GM18508 (cell line): Measurements from ENCODE around the gene GOLGA1.
"Not testable (repeated sequence)": the region's sequence is repeated elsewhere in the genome, so short reads cannot be mapped to it uniquely, and the experiment has no call there.

Experiments
- ATAC-seq: cut with Tn5 transposase; IDR thresholded peaks from one replicate; pipeline ENCODE4 v1.9.1; 2021; ENCODE audit warnings: moderate number of reproducible peaks; ENCODE audit not compliant: insufficient read depth, unreplicated experiment

Gene GOLGA1

GRCh38 chr9:124860582-124861341 lies 80.1 kb downstream of the GOLGA1 start:
- no peak for ATAC-seq

DNA sequence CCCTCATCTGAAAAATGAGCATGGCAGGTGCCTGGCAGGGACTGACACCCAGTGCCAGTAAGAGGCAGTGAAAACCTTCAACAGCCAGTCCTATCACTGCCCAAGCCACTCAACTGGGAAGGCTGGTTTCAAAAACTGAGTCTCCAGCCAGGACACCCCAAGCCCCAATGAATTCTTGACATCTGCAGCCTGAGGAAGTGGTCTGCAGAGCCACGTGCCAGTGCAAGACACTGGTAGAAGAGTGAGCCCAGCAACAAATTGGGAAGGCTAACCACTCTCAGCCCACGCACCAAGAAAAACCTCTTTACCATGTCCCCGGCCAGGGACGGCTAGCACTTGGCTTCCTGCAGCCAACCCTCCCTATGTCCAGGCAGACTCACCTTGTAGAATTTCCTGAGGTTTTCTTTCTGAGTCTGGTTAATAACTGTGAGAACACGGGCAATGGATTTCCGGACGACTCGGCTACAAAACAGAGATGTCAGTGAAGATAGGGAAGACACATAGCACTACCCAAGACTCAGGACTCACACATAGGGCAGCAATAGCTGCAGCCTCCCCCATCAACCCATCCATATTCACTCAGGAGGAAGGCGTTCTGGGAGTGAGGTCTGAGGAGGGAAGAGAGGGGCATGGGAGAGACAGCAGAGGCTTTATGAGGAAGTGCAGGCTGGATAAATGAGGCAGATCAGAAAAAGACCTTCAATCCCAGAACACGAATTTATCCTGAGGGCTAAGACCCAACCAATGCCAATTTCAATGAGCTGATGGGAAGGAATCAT lies 80.9 kb downstream of the GOLGA1 start:
- ATAC-seq = no peak

DNA sequence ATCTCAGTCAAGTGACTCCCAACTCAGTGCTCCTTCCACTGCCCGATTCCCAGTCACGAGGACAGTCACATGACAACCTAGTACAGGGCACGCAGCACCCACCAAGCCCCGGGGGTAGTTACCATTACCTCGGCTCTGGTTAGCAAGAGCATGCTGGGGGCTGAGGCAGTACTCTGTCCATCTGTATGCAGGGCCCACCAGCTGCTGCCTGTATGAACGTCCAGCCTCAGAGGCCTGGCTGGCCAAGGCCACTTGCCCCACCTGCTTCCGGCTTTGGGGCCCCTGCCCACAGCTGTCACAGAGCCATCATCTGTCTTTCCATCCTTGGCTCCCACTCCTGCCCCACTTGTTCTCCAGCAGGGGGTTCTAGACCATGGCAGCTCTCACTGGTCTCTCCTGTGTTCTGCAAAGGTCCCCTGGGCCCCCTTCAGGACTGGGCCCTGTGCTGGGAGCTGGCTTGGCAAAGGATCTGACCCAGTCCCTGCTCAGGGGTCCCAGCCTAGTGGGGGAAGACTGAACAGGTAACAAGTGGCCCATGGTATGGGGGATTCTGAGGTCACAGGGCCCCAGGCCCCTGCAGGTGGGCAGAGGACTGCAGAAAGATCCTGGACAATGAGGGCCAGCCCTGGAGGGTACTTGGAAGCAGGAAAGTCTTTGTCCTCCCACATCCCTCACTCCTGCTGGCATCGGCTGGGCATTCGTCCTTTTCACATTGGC lies 82.4 kb downstream of the GOLGA1 start:
- no peak for ATAC-seq

DNA sequence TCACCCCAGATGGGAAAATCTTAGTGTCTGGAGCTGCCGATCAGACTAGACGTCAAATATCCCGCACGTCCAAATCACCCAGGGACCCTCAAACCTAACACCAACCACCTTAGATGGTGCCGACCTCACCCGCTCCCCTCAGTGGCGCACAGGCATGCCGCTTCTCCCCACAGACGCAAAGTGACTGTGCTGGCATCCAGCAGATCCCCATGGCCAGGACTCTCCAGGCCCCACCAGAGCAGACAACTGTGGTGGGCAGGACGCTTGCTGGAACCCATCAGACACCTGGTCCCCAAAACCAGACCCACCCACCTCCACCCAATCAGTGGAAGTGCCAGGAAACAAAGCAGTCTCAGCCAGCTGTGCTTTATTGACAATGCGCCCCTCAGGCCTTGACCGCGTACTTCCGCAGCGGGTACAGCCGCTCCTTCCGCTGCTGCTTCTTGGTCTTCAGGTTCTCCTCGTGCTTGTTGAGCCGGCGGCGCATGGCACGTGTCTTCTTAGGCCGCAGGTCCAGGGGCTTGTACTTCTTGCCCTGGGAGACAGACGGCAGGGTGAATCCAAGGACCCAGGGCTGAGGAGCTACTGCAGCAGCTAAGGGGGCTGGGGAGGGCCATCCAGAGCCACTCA lies 83.2 kb downstream of the GOLGA1 start:
- no peak for ATAC-seq

DNA sequence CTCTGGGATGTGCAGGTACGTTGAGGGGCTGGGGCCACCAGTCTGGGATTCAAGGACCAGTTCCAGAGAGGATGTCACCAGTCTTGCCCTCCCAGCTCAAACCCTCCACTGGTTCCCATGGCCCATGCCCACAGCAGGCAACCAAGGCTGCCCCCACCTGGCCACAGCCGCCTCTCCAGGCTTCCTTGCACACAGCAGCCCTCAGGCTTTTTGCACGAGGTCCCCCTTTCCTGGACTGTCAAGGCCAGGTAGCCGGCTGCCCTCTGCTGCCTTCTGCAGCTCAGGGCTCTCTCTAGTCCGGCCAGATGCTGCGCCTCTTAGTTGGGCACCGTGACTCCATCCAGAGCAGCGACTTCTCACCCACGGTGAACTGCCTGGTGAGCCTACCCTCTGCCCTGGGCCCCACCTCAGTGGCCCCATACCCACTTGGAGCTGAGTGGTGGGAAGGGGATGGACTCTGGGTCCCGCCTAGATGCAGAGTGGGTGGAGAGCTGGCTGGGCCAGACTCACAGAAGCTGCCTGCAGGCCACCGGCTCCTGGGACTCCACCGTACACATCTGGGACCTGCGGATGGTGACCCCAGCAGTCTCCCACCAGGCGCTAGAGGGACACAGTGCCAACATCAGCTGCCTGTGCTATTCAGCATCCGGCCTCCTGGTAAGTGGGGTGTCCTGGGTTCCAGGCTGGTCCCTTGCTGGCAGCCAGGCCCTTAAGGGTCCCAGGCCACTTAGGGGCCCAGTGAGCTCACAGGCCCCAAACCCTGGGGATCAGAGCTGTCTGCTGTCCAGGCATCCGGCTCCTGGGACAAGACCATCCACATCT lies 84.7 kb downstream of the GOLGA1 start:
- no peak for ATAC-seq

DNA sequence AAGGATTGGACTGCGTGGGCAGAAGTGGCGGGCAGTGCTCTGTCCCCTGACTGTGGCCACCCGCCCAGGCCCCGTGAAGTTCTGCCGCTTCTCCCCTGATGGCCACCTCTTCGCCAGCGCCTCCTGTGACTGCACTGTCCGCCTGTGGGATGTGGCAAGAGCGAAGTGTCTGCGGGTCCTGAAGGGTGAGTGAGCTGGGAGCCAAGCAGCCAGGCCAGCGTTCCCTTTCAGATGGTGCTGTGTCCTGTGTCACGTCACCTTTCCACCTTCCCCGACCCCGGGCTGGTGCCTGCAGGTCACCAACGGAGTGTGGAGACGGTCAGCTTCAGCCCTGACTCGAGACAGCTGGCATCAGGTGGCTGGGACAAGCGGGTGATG lies 85.3 kb downstream of the GOLGA1 start:
- no peak for ATAC-seq

- ATAC-seq = no peak
These were observed 86.1 kb downstream of the GOLGA1 start for GRCh38 chr9:124854822-124855221.

DNA sequence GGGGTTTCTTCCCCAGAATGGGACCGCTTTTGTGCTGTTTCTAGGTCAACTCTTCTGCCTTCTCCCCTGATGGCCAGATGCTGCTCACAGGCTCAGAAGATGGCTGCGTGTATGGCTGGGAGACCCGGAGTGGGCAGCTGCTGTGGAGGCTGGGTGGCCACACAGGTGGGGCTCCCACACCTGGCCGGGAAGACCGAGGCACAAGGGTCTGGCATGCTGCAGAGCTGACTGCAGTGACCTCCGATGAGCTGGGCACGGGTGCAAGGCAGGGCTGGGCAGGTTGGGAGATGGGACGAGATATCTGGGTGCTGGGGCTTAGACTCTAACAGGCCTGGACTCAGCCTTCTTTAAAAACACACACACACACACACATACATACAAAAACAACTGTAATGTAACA lies 86.7 kb downstream of the GOLGA1 start:
- ATAC-seq = no peak

DNA sequence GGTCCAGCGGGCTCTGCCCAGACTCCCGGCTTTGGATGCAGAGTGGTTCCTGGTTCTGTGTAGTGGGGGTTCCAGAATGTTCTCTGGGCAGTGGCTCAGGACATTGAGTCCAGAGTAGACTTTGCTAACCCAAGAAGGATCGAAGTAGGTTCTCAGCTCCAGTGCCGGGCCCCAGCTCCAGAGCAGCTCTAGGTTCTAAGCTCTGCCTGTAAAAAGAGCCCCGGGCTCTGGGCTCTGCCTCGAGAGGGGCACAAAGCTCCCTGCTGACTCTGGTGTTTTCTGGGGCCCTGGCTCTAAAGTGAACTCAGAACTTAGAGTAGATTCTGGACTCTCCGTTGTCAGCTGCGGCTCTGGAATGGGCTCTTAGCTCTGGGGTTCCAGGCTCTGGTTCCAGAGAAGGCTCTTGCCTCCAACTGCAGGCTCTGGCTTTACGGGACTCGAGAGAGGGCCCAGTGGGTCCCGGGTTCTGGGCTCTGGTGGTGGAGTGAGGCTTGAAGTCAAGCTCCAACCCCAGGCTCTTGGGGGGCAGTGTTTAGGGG lies 87.2 kb downstream of the GOLGA1 start:
- no peak for ATAC-seq

- no peak for ATAC-seq
These were observed 87.9 kb downstream of the GOLGA1 start, which contains the start of gene WDR38 for GRCh38 chr9:124852829-124853531. Gene WDR38, plus strand, starts transcription at chr9:124853460. Its CDS starts 72 bp downstream, at chr9:124853532.

GRCh38 chr9:124852121-124852828 lies 88.6 kb downstream of the GOLGA1 start:
- ATAC-seq = no peak

GRCh38 chr9:124849801-124850200 lies 91.1 kb downstream of the GOLGA1 start:
- no peak for ATAC-seq

- ATAC-seq = no peak
These were observed 93.9 kb downstream of the GOLGA1 start for GRCh38 chr9:124846969-124847368.

- not testable (repeated sequence) for ATAC-seq
These were observed 94.4 kb downstream of the GOLGA1 start for GRCh38 chr9:124846467-124846866.

GRCh38 chr9:124844291-124844690 lies 96.6 kb downstream of the GOLGA1 start:
- ATAC-seq = no peak

DNA sequence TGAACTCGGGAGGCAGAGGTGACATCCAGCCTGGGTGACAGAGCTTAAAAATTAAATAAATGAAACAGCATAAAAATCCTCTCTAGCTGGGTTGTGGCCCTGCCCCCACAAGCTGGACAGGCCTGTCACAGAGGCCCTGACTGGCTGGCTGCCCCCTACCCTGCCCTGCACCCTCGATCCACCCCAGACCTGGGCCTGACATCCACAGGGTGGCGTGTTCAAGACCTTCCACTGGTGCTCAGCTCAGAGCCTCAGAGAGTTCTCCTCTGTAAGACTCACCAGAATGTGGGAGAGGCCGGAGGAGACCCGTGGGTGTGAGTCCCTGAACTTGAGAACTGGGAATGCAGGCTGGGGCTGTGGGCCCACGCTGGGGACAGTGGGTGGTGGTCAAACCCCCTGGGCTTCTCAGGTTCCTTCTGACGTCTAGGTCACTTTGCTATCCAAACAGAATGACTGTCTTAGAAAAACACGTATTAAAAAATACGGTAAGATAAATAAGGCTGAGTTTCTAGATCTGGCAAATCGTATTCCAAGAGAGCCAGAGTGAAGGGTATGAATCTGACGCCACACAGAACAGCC lies 97.3 kb downstream of the GOLGA1 start:
- no peak for ATAC-seq

- ATAC-seq = no peak
These were observed 99.6 kb downstream of the GOLGA1 start for GRCh38 chr9:124841075-124841821.
